Superior temporal gyrus (tissue), 1 donor: ENCODE measurements around the gene BTN1A1.
"Not testable (repeated sequence)": the region's sequence is repeated elsewhere in the genome, so short reads cannot be mapped to it uniquely, and the experiment has no call there.

Source experiments
- DNase-seq: peaks from one replicate; pipeline ENCODE4 v3.0.0-alpha.2; 2016; ENCODE audit errors: extremely low spot score

Gene BTN1A1, protein sequence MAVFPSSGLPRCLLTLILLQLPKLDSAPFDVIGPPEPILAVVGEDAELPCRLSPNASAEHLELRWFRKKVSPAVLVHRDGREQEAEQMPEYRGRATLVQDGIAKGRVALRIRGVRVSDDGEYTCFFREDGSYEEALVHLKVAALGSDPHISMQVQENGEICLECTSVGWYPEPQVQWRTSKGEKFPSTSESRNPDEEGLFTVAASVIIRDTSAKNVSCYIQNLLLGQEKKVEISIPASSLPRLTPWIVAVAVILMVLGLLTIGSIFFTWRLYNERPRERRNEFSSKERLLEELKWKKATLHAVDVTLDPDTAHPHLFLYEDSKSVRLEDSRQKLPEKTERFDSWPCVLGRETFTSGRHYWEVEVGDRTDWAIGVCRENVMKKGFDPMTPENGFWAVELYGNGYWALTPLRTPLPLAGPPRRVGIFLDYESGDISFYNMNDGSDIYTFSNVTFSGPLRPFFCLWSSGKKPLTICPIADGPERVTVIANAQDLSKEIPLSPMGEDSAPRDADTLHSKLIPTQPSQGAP

DNA sequence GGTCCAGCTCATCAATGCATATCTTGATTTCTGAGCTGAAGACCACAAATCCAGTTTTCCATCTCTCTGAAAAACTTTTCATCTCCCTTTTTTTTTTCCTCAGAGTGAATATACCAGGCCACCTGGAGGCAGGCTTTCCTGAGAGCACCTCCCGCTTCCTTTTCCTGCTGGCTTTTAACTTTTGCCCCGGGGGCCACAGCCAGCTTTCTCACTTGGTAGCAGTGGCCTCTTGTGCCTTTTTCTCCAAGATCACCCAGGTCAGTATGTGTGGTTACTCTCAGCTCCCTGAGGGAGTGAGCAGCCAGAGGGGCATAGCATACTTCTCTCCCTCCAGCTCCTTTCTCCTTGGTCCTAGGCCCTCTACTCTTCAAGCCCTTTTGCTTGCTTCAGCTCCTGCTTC is at the start of gene BTN1A1:
BTN1A1 (plus strand) TSS at position 202 of the 400 bp plus-strand sequence. CDS start 984 bp downstream, outside the sequence.
- DNase-seq = no peak

DNA sequence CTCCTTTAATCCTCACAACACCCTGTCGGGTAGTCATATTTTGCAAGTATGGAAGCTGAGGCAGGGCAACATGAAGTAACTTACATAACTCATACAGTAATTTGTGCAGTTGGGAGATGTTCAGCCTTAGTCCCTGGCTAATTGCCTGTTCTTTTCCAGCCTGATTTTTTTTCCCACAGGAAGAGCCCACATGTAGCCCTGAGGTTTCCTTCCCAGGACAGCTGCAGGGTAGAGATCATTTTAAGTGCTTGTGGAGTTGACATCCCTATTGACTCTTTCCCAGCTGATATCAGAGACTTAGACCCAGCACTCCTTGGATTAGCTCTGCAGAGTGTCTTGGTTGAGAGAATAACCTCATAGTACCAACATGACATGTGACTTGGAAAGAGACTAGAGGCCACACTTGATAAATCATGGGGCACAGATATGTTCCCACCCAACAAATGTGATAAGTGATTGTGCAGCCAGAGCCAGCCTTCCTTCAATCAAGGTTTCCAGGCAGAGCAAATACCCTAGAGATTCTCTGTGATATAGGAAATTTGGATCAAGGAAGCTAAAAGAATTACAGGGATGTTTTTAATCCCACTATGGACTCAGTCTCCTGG is 47.4 kb upstream of the BTN1A1 start:
- DNase-seq = no peak

DNA sequence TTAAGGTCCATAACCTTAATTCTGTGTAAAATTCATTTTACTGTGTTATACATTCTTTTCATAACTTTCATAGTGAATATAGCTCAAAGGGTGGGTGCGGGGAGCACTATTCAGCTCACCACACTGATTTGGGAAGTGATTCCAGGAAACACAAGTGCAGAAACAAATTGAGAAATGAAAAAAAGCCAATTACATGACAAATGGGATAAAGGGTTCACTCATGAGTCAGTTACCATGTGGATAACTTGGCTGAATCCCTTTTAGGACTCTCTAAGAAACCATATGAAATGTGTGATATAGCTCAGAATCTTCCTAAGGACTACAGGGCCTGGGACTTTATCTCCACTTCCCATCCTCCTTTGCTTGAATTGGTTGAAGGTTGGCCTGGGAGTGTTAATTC is 45.5 kb upstream of the BTN1A1 start:
- no peak for DNase-seq

DNA sequence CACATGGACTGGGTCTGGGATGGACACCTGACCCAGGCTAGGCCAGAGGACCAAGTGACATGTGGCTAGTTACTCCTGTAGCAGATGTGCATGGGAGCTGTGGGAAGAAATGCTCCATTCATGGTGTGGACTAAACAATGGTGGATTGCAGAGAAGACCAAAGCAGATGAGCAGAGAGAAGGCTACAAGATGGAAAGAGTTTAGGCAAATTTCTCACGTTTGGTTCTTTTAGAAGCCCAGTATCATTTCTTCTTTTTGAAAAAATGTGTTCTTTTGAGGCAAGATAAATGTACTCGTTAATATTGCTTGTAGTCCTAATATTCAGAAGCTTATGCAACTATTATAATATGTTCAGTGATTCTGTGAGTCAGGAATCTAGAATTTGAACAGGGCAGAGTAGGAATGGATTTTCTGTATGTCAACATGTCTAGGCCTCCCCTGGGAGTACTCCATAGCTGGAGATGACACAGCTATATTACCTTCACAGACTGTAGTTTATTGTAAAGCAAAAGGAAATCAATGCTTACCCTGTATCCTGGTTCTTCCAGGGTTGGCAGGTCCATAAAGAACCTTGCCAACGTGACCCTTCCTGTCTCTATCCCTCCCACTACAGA is 44.6 kb upstream of the BTN1A1 start:
- DNase-seq = no peak

DNA sequence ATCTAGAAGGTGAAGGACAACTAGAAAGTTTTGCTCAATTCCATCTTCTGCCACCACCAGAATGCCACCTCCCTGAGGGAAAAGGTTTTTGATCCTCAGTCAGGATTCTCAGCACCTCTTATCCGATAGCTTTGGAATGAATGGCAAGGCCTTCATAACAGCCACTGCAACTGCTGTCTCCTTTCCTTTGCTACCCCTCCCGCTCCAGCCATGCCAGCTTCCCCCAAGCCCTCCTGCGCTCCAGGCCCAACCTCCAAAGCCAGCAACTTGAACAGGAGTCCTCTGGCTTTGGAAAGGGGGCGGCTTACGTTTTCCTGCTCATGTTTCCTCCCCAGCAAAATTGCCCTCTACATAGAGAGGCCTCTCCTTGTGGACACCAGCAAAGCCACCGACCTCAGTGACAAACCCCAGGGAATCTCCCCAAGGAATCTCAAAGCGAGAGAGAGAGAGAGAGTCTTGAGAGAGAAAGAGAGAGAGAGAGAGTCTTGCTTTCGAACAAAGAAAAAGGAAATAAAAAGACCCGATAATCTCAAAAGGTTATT is 42.8 kb upstream of the BTN1A1 start:
- no peak for DNase-seq

DNA sequence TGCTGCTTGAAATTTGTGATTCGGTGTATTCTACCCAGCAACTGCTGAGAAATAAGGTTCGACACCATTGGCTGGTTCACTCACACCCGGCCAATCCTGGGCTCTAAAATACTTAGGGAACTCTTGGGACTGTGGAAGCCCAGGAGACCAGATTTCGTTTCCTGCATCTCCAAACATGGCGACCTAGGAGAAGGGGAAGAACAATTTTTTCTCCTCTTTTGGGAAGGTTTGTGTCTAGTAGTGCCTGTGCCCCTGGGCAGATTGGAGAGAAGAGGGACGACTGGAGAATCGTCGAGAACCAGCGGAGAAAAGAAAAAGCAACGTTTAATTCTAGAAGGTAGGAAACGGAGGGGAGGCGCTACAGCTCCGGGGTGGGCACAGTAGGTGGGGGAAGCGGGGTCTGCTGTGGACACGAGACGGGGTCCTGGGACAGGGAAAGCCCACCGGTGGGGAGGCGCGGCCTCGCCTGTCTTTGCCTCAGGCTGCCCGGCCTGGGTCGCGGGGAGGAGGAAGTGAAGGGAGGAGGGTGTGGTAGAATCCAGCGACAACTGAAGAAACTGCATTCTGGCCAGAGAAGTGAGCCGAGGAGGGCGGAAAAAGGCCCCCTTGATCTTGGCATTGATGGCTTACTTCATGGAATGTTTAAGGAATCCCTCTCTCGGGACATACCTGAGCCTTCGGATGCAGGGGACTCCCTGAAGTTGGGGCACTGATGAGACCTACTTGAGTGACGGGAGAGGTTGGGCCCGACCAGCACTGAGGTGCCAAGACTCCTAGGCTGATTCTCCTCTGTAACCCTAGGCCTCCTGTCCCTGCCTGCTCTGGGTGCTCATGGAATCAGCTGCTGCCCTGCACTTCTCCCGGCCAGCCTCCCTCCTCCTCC is 42.1 kb upstream of the BTN1A1 start, which contains the start of gene BTN2A1:
BTN2A1 (plus strand) TSS at position 150 of the 883 bp plus-strand sequence; CDS start at position 832, 682 bp downstream.
- peak; percentile 98 for DNase-seq

DNA sequence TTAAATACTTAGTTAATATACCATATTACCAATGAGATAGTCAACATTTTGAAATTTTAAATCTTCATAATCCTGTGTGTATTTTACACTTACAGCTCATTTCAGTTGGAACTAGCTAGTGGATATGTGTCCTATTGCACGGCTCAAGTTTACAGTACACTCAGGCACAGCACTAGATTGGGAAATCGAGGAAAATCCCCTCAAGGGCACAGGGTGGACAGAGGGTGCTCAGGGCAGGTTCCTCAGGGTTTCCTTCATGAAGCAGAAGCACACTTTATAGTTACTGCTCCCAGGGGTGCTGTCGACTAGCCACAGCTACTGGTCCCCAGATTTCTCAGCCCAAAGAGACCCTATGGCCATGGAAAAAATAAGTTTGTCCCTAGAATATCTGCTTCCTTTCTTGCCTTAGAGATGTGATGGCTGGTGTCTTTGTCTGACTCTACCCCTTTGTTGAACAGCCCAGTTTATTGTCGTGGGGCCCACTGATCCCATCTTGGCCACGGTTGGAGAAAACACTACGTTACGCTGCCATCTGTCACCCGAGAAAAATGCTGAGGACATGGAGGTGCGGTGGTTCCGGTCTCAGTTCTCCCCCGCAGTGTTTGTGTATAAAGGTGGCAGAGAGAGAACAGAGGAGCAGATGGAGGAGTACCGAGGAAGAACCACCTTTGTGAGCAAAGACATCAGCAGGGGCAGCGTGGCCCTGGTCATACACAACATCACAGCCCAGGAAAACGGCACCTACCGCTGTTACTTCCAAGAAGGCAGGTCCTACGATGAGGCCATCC is 40.9 kb upstream of the BTN1A1 start:
- DNase-seq = no peak

DNA sequence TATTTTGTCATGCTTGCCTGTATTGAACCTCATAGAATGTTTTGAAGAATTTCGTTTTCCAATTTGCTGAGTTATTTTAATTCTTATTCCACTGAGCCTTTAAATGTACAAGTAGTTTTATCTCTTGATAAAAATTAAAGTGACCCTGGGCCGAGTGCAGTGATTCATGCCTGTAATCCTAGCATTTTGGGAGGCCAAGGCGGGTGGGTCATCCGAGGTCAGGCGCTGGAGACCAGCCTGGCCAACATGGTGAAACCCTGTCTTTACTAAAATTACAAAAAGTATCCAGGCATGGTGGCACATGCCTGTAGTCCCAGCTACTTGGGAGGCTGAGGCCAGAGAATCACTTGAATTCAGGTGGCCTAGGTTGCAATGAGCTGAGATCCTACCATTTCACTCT is 38.8 kb upstream of the BTN1A1 start:
- DNase-seq = not testable (repeated sequence)

DNA sequence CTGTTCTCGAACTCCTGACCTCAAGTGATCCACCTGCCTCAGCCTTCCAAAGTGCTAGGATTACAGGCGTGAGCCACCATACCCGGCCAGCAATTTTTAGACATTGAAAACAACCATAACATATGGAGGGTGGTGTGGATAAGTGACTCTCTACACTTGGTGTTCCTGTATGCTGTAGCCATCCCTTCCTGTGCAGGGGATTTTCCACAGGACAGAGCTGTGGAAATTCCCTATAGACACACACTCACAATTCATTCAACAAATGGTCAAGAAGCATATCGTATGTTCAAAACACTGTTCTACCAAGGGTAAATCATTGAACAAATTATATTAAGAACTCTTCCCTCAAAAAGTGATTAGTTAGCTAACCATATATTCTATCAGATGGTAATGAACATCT is 36.1 kb upstream of the BTN1A1 start:
- DNase-seq = no peak

DNA sequence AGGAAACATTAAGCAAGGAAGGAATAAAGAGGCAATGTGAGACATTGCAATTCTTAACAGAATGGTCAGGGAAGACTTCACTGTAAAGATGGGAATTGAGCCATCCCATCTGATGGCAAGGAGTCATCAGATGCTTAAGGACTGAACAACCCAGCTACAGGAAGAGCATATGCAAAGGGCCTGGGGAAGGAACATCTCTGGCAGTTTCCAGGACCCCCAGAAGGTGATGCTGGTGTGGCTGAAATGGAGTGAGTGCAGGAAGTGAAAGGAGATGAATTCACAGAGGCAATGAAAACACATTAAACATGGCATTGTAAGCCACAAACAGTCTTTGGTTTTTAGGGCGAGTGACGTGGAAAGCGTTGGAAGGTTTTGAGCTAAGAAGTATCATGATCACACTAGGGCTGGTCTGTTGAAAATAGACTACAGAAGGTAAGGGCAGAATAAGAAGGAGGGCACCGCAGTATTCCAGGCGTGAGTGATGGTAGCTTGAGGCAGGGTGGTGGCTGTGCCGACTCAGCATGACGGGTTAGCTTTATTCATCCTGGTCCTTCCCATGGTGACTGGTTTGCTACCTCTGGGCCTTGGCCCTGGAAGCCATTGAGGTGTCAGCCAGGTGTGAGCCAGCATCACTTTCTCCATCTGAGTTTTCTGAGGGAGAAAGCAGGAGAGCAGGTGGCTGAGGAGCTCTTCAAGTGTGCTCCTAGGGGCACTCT is 35.5 kb upstream of the BTN1A1 start:
- no peak for DNase-seq

DNA sequence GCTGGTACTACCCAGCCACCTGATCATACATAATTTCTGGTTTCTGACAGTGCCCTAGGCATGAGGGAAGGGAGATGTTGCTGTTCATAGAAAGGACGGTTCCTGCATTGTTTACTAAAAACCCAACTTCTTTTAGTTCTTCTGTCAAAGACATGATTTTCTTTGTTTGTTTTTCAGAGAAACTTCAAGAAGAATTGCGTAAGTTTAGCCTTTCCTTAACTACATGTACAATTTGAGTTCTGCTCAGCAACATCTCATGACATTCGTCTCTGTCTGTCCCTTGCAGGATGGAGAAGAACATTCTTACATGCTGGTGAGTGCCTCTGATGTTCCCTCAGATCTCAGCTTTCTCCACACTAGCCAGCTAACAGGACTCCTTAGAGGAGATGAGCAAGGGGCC is 34.3 kb upstream of the BTN1A1 start:
- no peak for DNase-seq

DNA sequence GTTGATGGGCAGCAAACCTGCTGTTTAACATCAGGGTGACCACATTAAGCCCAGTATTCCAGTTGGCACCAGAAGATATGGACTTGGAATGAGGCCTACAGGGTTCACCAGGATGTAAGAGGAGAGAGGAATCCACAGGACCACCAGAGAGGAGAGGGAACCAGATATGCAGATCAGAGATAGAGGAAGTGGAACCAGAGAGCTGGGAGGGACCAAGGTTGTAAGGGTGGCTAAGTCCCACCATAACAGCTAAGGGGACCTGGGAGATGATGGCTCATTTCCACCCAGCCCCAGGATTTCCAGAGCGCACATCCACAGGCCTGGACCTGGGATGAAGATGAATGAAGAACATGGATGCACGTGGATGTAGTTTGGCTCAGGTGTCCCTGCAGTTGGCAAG is 31.3 kb upstream of the BTN1A1 start:
- DNase-seq = no peak

DNA sequence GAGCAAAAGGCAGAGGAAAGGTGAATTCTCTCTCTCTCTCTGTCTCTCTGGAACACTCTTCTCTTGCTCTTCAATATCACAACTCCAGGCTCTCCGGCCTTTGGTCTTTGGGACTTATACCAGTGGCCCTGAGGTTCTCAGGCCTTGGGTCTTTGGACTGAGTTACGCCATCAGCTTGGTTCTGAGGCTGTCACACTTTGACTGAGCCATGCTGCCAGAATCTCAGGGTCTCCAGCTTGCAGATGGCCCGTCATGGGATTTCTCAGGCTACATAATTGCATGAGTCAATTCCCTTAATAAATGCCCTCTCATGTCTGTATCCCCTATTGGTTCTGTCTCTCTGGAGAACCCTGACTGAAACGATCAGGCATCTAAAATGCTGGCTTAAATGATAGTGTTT is 29.5 kb upstream of the BTN1A1 start:
- no peak for DNase-seq

DNA sequence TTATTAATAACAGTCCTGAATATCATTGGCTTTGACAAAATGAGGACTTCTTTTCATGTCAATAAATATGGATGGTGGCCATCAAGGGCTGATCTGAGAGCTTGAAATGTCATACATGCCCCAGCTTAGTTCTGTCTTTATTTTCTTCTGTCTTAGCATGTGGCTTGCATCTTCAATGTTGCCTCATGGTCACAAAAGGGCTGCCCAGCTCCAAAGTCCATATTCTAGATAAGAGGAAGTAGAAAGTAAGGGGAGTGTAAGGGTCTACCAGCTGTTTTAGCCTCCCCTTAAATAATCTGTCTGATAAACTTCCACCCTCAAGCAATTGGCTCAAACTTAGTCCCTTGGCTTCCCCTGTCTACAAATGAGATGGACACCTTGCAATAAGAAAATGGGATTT is 28.1 kb upstream of the BTN1A1 start:
- no peak for DNase-seq

DNA sequence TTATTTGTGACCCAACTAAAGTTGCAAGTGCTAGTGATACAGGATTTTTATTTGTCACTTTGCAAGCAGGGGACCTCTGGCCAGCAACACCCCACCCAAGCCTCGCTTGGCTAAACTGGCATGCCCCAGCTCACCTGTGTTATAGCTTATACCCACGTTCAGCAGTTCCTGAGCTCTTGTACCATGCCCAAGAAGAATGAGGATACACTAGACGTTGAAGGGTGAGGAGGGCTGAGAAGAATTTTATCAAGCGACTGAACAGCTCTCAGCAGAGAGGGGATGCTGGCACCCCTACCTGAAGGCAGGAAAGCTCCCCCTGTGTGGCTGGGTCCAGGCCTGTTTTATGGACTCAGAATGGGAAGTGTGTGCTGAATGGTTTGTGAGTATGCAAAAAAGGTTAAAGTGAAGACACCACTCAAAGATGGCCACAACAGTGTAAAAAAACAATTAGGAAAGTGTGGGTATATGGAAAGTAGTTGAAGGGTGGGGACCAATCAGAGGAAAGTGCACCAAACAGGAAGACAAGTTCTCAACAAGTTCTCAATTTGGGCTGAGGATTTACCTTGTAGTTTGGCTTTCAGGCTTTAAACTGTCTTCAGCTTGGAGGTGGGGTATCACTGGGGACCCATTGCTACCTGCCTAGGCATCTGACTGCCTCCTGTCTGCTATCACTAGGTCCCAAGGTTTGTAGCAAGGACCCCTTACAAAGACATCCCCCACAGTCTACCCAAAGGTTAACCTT is 27.4 kb upstream of the BTN1A1 start:
- DNase-seq = no peak

DNA sequence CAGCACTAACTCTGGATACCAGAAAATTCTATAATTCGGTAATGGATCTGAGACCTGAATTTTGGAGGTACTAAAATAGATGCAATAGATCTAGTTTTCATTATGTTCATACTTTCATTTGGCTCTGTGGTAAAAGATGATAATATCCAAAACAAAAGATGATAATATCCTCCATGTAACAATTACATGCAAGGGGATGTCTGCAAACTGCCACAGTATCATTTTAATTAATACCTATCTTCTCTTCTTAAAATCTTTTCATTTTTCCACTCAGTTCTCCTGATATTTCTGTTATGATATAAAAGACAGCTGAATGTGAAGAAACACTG is 26.7 kb upstream of the BTN1A1 start:
- no peak for DNase-seq

DNA sequence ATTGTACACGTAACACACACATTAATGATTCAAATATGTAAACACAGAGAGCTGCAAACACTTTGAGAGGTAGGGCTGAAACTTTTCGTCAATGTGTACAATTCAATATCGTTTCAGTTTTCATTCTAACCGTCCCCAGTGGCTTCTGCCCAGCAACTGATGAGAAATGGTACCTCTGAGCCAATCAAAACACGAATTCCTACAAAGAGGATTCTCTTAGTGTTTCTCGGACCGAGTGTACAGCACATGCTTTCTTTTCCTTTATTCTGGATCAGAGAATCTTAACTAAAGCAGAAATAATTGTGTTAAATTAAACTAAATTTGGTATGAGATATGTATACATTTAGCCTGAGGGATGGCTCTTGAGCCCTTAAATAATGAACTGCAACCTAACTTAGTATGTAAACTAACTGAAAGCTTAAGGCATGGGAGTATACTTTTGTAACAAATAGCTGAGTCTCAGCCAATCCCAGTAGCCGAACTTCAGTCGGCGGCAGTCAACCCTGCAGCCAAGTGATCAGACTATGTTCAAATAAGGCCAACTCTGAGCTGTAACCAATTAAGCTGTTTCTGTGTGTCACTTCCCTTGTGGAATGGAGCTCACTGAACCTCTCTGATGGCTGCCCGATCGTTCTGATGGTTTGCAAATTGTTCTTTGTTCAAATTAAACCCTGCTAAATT is 26.2 kb upstream of the BTN1A1 start:
- DNase-seq = peak; percentile 96

DNA sequence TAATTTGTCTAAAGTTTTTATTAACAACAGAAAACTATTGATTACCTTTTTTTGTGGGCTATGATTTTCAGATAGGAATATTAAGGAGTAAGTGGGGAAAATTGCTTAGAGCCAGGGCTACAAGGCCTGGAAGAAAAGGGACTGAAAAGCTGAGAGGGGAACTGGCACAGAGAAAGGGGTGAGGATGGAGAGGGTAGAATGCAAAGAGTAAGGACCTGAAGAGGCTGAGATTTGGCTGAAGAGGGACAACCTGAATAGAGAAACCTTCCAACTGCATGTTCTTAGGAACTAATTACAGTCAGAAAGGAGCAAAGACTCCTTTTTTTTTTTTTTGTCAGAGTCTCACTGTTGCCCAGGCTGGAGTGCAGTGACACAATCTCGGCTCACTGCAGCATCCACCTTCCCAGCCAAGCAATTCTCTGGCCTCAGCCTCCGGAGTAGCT is 25.6 kb upstream of the BTN1A1 start:
- DNase-seq = no peak
